Activated CD4-positive, alpha-beta memory T cell treated with anti-CD3 and anti-CD28 coated beads for 36 hours (primary cell): ENCODE results near the gene ASTE1. TPM values are rescaled to one million over a fixed set of nuclear protein-coding genes. Genes with fewer than 3 reads are reported as not detected.

ENCODE experiments used
- CTCF ChIA-PET: fragments of 350-600 bp; sonication (Branson Sonifier 250); formaldehyde crosslinking; loops from one replicate; lab custom pipeline; 2021; ENCODE audit warnings: antibody characterized with exemption, inconsistent platforms; lab: Charles Lee
- POLR2A ChIA-PET: fragments of 350-600 bp; sonication (Branson Sonifier 250); formaldehyde crosslinking; loops from one replicate; lab custom pipeline; 2021; ENCODE audit warnings: antibody characterized with exemption; lab: Charles Lee
- DNase-seq: peaks from one replicate; pipeline ENCODE4 v3.0.0-alpha.2; 2020
- H3K27ac Mint-ChIP-seq: one replicate; pipeline ENCODE4 v1.8.0; 2021; ENCODE audit warnings: mixed read lengths
- H3K27me3 Mint-ChIP-seq: one replicate; pipeline ENCODE4 v1.8.0; 2021; ENCODE audit warnings: mixed read lengths
- H3K36me3 Mint-ChIP-seq: one replicate; pipeline ENCODE4 v1.8.0; 2021; ENCODE audit warnings: mixed read lengths
- H3K4me1 Mint-ChIP-seq: one replicate; pipeline ENCODE4 v1.8.0; 2021; ENCODE audit warnings: low read depth, mixed read lengths
- H3K4me3 Mint-ChIP-seq: one replicate; pipeline ENCODE4 v1.8.0; 2021; ENCODE audit warnings: mild to moderate bottlenecking, mixed read lengths
- H3K9me3 Mint-ChIP-seq: one replicate; pipeline ENCODE4 v1.8.0; 2021; ENCODE audit warnings: mixed read lengths
- intact Hi-C: fragments of 100-400 bp; cut with micrococcal nuclease; formaldehyde crosslinking; loops from one replicate; pipeline ENCODE4 v1.15.1; 2023
- total RNA-seq, 2 experiments: library from RNA; stranded (reverse); gene quantifications; one replicate each; pipeline ENCODE4 v1.2.3, GENCODE V29; 2021

ASTE1 gene
- total RNA-seq, 2 experiments from 2014 or later = 7.8 to 10.1 TPM

- no peaks in the 10 kb centered on the region for H3K27me3 Mint-ChIP-seq
- CTCF ChIA-PET = no interaction called here
- intact Hi-C loops = loop anchor here (10.0 kb wide), 3 partner anchors 146 to 1146 kb away; no protein-coding TSS in a partner anchor
These were observed 11.7 kb upstream of the ASTE1 start for GRCh38 chr3:131038326-131038725.

GRCh38 chr3:131036986-131037385, 10.4 kb upstream of the ASTE1 start:
- H3K4me1 Mint-ChIP-seq = peaks cover 11% of the 10 kb centered on the region
- no peaks in the 10 kb centered on the region for H3K27me3 Mint-ChIP-seq
- intact Hi-C loops = loop anchor here (10.0 kb wide), 3 partner anchors 148 to 1148 kb away; no protein-coding TSS in a partner anchor
- no peak for DNase-seq
- H3K27ac Mint-ChIP-seq = no peak overlapping the region
- peaks cover 3% of the 10 kb centered on the region for H3K9me3 Mint-ChIP-seq
- no peak overlapping the region for H3K4me3 Mint-ChIP-seq
- POLR2A ChIA-PET = no interaction called here
- H3K36me3 Mint-ChIP-seq = peaks cover 4% of the 10 kb centered on the region
- CTCF ChIA-PET = interaction anchor here (1.2 kb wide), 1 partner anchor 454 kb away, joined by 4 read pairs; no protein-coding TSS in a partner anchor

More at GRCh38 chr3:131038326-131038725, 11.7 kb upstream of the ASTE1 start:
- Mint-ChIP-seq H3K4me1 (peaks cover 22% of the 10 kb centered on the region), H3K9me3 (peaks cover 6% of the 10 kb centered on the region), H3K4me3 (no peak overlapping the region), H3K27ac (no peak overlapping the region), H3K36me3 (peaks cover 6% of the 10 kb centered on the region)
- DNase-seq = no peak
- POLR2A ChIA-PET = no interaction called here

- no peak overlapping the region for H3K4me3 Mint-ChIP-seq
- H3K36me3 Mint-ChIP-seq = no peaks in the 10 kb centered on the region
- no peaks in the 10 kb centered on the region for H3K9me3 Mint-ChIP-seq
- ChIA-PET POLR2A (no interaction called here), CTCF (interaction anchor here (1.2 kb wide), 1 partner anchor 455 kb away, joined by 4 read pairs; no protein-coding TSS in a partner anchor)
- intact Hi-C loops = loop anchor here (10.0 kb wide), 3 partner anchors 148 to 1148 kb away; no protein-coding TSS in a partner anchor
- peaks cover 6% of the 10 kb centered on the region for H3K4me1 Mint-ChIP-seq
- H3K27ac Mint-ChIP-seq = no peak overlapping the region
- no peak for DNase-seq
- H3K27me3 Mint-ChIP-seq = no peaks in the 10 kb centered on the region
These were observed 9.7 kb upstream of the ASTE1 start for GRCh38 chr3:131036200-131036816.

- POLR2A ChIA-PET = no interaction called here
- H3K36me3 Mint-ChIP-seq = no peaks in the 10 kb centered on the region
- DNase-seq = no peak
- no peak overlapping the region for H3K27ac Mint-ChIP-seq
- CTCF ChIA-PET = interaction anchor here (0.6 to 4.5 kb wide), 20 partner anchors 9 to 1146 kb away, joined by 3 to 21 read pairs (median 4); partner anchors contain the start of gene NUDT16
- H3K4me1 Mint-ChIP-seq = no peaks in the 10 kb centered on the region
- H3K27me3 Mint-ChIP-seq = no peaks in the 10 kb centered on the region
- H3K4me3 Mint-ChIP-seq = no peak overlapping the region
- intact Hi-C loops = loop anchor here (1.0 to 10.0 kb wide), 4 partner anchors 151 to 1151 kb away; no protein-coding TSS in a partner anchor
- H3K9me3 Mint-ChIP-seq = no peaks in the 10 kb centered on the region
These were observed 7.0 kb upstream of the ASTE1 start for GRCh38 chr3:131033480-131034080.

GRCh38 chr3:131031660-131032059, 5.0 kb upstream of the ASTE1 start:
- CTCF ChIA-PET = interaction anchor here (1.4 to 4.5 kb wide), 4 partner anchors 10 to 998 kb away, joined by 3 to 21 read pairs (median 8); no protein-coding TSS in a partner anchor
- POLR2A ChIA-PET = no interaction called here
- no peak overlapping the region for H3K27ac Mint-ChIP-seq
- H3K27me3 Mint-ChIP-seq = no peaks in the 10 kb centered on the region
- H3K36me3 Mint-ChIP-seq = no peaks in the 10 kb centered on the region
- peaks cover 7% of the 10 kb centered on the region for H3K4me1 Mint-ChIP-seq
- DNase-seq = no peak
- no peak overlapping the region for H3K4me3 Mint-ChIP-seq
- intact Hi-C loops = loop anchor here (10.0 kb wide), 3 partner anchors 153 to 1153 kb away; no protein-coding TSS in a partner anchor
- H3K9me3 Mint-ChIP-seq = no peaks in the 10 kb centered on the region

GRCh38 chr3:131028844-131029243, 2.2 kb upstream of the ASTE1 start:
- no peak for DNase-seq
- CTCF ChIA-PET = no interaction called here
- no peak overlapping the region for H3K27ac Mint-ChIP-seq
- H3K9me3 Mint-ChIP-seq = no peaks in the 10 kb centered on the region
- no peaks in the 10 kb centered on the region for H3K27me3 Mint-ChIP-seq
- peaks cover 16% of the 10 kb centered on the region for H3K36me3 Mint-ChIP-seq
- no peak overlapping the region for H3K4me3 Mint-ChIP-seq
- peaks cover 30% of the 10 kb centered on the region for H3K4me1 Mint-ChIP-seq
- POLR2A ChIA-PET = no interaction called here
- intact Hi-C loops = loop anchor here (5.0 kb wide), 2 partner anchors 122 to 177 kb away; no protein-coding TSS in a partner anchor

GRCh38 chr3:131025539-131025938, 1.1 kb downstream of the ASTE1 start:
- peak overlapping the region; percentile 90 for H3K27ac Mint-ChIP-seq
- peak overlapping the region; percentile 84 for H3K4me3 Mint-ChIP-seq
- H3K27me3 Mint-ChIP-seq = no peaks in the 10 kb centered on the region
- DNase-seq = no peak
- intact Hi-C loops = loop anchor here (5.0 kb wide), 2 partner anchors 118 to 173 kb away; no protein-coding TSS in a partner anchor
- ChIA-PET POLR2A (interaction anchor here (1.0 to 2.5 kb wide), 4 partner anchors 9 to 132 kb away, joined by 3 to 12 read pairs (median 5); partner anchors contain the start of gene ATP2C1), CTCF (interaction anchor here (0.9 to 2.6 kb wide), 3 partner anchors 8 to 65 kb away, joined by 3 to 11 read pairs (median 9); no protein-coding TSS in a partner anchor)
- H3K4me1 Mint-ChIP-seq = peaks cover 50% of the 10 kb centered on the region
- H3K9me3 Mint-ChIP-seq = no peaks in the 10 kb centered on the region
- peaks cover 24% of the 10 kb centered on the region for H3K36me3 Mint-ChIP-seq

GRCh38 chr3:131020122-131020693, 6.4 kb downstream of the ASTE1 start:
- POLR2A ChIA-PET = no interaction called here

GRCh38 chr3:131018970-131019369, 7.7 kb downstream of the ASTE1 start:
- Mint-ChIP-seq H3K36me3 (peaks cover 29% of the 10 kb centered on the region), H3K27me3 (no peaks in the 10 kb centered on the region), H3K9me3 (no peaks in the 10 kb centered on the region), H3K4me3 (no peak overlapping the region), H3K27ac (no peak overlapping the region), H3K4me1 (peaks cover 36% of the 10 kb centered on the region)
- ChIA-PET POLR2A (no interaction called here), CTCF (interaction anchor here (1.4 kb wide), 1 partner anchor 14 kb away, joined by 3 read pairs; no protein-coding TSS in a partner anchor)
- intact Hi-C loops = no loop called here
- no peak for DNase-seq

More at GRCh38 chr3:131020122-131020693, 6.4 kb downstream of the ASTE1 start:
- no peak overlapping the region for H3K27ac Mint-ChIP-seq
- no peak for DNase-seq
- H3K4me3 Mint-ChIP-seq = no peak overlapping the region
- peaks cover 36% of the 10 kb centered on the region for H3K36me3 Mint-ChIP-seq
- no peaks in the 10 kb centered on the region for H3K9me3 Mint-ChIP-seq
- no peaks in the 10 kb centered on the region for H3K27me3 Mint-ChIP-seq
- H3K4me1 Mint-ChIP-seq = peaks cover 48% of the 10 kb centered on the region
- intact Hi-C loops = no loop called here
- CTCF ChIA-PET = interaction anchor here (1.4 kb wide), 1 partner anchor 13 kb away, joined by 3 read pairs; no protein-coding TSS in a partner anchor

- intact Hi-C loops = no loop called here
- POLR2A ChIA-PET = interaction anchor here (1.1 to 1.9 kb wide), 2 partner anchors 16 to 160 kb away, joined by 3 to 6 read pairs; partner anchors contain the start of genes ASTE1 and NEK11
- H3K36me3 Mint-ChIP-seq = peaks cover 29% of the 10 kb centered on the region
- no peaks in the 10 kb centered on the region for H3K9me3 Mint-ChIP-seq
- H3K27ac Mint-ChIP-seq = no peak overlapping the region
- H3K4me3 Mint-ChIP-seq = no peak overlapping the region
- H3K27me3 Mint-ChIP-seq = no peaks in the 10 kb centered on the region
- DNase-seq = no peak
- peaks cover 10% of the 10 kb centered on the region for H3K4me1 Mint-ChIP-seq
- CTCF ChIA-PET = no interaction called here
These were observed 16.9 kb downstream of the ASTE1 start for GRCh38 chr3:131009698-131010097.

- H3K27ac Mint-ChIP-seq = no peak overlapping the region
- intact Hi-C loops = no loop called here
These were observed 18.3 kb downstream of the ASTE1 start for GRCh38 chr3:131008326-131008725.

More at GRCh38 chr3:131008326-131008725, 18.3 kb downstream of the ASTE1 start:
- Mint-ChIP-seq H3K4me1 (peaks cover 9% of the 10 kb centered on the region), H3K27me3 (no peaks in the 10 kb centered on the region), H3K4me3 (no peak overlapping the region), H3K36me3 (peaks cover 35% of the 10 kb centered on the region), H3K9me3 (no peaks in the 10 kb centered on the region)
- POLR2A ChIA-PET = no interaction called here
- CTCF ChIA-PET = no interaction called here
- DNase-seq = no peak
